Activated T-helper 1 cell treated with anti-CD3 and anti-CD28 coated beads, Interleukin-12 subunit alpha, Interleukin-12 subunit beta, Interleukin-2, Interleukin-4 antibody, amounts not matched to agents 30 ng/mL and 10 ng/mL and 1 ng/mL, durations not matched to agents 14 hours and 24 hours and 36 hours (primary cell): ENCODE measurements around the gene BCAS2. TPM values are rescaled to one million over a fixed set of nuclear protein-coding genes. Genes with fewer than 3 reads are reported as not detected.
A peak's percentile ranks its signal among the peaks of the same experiment; 100 is the strongest.

ENCODE experiments used
- DNase-seq: peaks from one replicate; pipeline ENCODE4 v3.0.0; 2021; ENCODE audit warnings: low spot score
- H3K27ac Mint-ChIP-seq: one replicate; pipeline ENCODE4 v1.8.0; 2021; ENCODE audit warnings: mild to moderate bottlenecking, mixed read lengths
- H3K27me3 Mint-ChIP-seq: one replicate; pipeline ENCODE4 v1.8.0; 2022; ENCODE audit warnings: mild to moderate bottlenecking, moderate library complexity, mixed read lengths; ENCODE audit not compliant: insufficient read depth
- H3K36me3 Mint-ChIP-seq: one replicate; pipeline ENCODE4 v1.8.0; 2021; ENCODE audit warnings: low read depth, mixed read lengths
- H3K4me1 Mint-ChIP-seq: one replicate; pipeline ENCODE4 v1.8.0; 2021; ENCODE audit warnings: low read depth, mixed read lengths
- H3K4me3 Mint-ChIP-seq: one replicate; pipeline ENCODE4 v1.8.0; 2021; ENCODE audit warnings: mild to moderate bottlenecking, moderate library complexity, mixed read lengths
- H3K9me3 Mint-ChIP-seq: one replicate; pipeline ENCODE4 v1.8.0; 2021; ENCODE audit warnings: mixed read lengths
- intact Hi-C: fragments of 100-400 bp; cut with micrococcal nuclease; formaldehyde crosslinking; loops from one replicate; pipeline ENCODE4 v1.15.1; 2024
- total RNA-seq: library from RNA; stranded (reverse); gene quantifications from 2 replicates; pipeline ENCODE4 v1.2.3, GENCODE V29; 2022

Gene BCAS2
- total RNA-seq: 61.9 and 63.0 TPM in 2 replicates

DNA sequence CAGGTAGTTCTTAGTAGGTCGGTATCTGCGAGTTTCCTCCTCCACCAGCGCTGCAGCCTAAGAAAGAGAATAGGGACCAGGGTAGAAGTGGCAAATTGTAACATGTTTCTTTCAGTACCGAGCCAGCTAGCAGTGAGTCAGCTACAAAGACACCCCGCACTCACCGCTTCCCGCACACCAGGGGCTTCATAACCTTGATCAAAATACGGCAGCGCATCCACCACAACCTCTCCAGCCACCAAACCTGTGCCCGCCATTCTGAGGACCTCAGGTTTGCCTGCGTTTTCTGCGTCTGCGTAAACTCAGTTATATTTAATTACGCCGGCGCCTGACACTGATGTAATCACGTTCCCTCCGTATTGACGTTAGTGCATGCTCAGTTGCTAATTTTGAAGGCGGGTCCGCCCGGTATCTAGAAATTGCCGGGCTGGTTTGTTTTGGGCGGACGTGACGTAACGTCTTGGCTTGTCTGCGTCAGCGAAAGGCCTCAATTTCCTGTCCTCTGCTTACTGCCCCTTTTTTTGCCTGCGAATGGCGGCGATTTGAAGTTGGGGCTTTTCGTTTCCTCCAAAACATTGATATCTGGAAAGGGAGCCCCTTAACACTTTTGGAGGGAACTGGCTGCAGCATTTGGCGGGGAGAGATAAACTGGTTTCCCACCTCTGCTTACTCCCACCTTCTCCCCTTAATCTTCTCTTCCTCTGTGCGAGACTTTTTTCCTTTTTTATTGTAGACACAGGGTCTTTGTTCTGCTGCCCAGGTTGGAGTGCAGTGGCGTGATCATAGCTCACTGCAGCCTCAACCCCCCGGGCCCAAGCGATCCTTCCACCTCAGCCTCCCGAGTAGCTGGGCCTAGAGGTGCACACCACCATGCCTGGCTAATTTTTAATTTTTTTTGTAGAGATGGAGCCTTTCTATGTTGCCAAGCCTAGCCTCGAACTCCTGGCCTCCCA lies at the start of gene BCAS2:
Gene BCAS2, minus strand, starts transcription at position 281 of the 953 bp plus-strand sequence. Its CDS starts 24 bp downstream, at position 257.
- H3K4me3 Mint-ChIP-seq: peak within 1 kb of the TSS; percentile 91
- peaks cover 10% of the 10 kb centered on the region for H3K36me3 Mint-ChIP-seq
- H3K27ac Mint-ChIP-seq: peak within 1 kb of the TSS; percentile 92
- intact Hi-C loops: loop anchor here (1.0 to 10.0 kb wide), 9 partner anchors 70 to 1507 kb away; partner anchors contain the start of genes CSDE1, DENND2C, LRIG2 and NRAS
- peaks cover 9% of the 10 kb centered on the region for H3K9me3 Mint-ChIP-seq
- H3K27me3 Mint-ChIP-seq: peaks cover 5% of the 10 kb centered on the region
- peaks cover 34% of the 10 kb centered on the region for H3K4me1 Mint-ChIP-seq
- peak; percentile 94 for DNase-seq

DNA sequence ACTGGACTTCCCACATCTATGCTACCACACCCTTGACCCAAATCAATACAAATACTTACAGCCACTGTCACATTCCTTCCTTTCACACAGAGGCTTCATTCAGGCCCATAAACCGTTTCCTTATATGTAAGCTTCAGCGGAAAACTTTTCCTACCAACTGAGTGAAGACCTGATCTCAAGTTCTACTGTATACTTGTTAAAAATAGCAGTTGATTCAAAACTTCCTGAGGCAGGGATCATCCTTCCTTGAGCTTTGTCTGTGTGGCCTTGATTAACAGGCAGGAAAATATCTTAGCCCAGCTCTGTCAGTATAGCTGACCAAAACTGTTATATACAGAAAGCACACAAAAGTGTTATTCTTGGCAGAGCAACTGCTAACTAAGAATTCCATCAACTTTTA lies 45.7 kb upstream of the BCAS2 start:
- no peak overlapping the region for H3K27ac Mint-ChIP-seq
- intact Hi-C loops: no loop called here
- no peaks in the 10 kb centered on the region for H3K9me3 Mint-ChIP-seq
- peaks cover 10% of the 10 kb centered on the region for H3K27me3 Mint-ChIP-seq
- H3K4me1 Mint-ChIP-seq: no peaks in the 10 kb centered on the region
- no peaks in the 10 kb centered on the region for H3K36me3 Mint-ChIP-seq
- H3K4me3 Mint-ChIP-seq: no peak overlapping the region
- no peak for DNase-seq

DNA sequence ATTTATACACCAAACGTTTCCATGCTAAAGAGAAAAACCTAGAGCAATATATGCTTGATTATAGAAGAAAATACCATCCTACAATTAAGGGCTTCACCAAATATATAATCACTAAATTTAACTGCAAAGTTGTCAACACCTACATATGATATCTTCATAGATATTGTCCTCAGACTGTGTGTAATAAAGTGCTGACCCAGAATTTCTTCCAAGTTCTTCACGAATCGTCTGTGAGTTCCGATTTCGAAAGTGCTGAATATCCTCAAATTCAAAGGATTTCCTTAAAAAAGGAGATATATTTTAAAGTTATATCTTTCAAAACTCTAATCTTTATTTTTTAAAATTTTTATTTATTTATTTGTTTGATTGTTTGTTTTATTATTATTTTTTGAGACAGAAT lies 41.9 kb upstream of the BCAS2 start:
- Mint-ChIP-seq H3K9me3 (no peaks in the 10 kb centered on the region), H3K4me3 (no peak overlapping the region), H3K36me3 (no peaks in the 10 kb centered on the region), H3K27ac (no peak overlapping the region), H3K27me3 (peaks cover 17% of the 10 kb centered on the region), H3K4me1 (no peaks in the 10 kb centered on the region)
- intact Hi-C loops: no loop called here
- no peak for DNase-seq

DNA sequence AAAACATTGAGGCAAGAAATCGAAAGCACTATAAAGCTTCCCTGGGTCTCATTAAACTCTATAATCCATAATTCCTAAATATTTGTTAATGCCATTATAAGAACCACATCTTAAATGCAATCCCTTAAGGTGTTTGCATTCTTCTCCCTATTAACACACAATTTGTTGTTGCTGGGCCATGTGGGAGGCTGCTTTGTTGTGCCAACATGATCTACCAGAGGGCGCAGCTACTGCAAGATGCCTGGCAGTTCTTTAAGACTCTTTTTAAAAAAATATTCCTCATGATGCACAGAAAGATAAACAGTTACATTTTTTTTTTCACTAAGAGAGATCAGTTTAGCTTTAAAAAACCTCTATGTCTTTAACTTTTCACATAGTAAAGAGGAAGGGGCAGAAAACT lies 39.0 kb upstream of the BCAS2 start:
- Mint-ChIP-seq H3K27ac (no peak overlapping the region), H3K9me3 (no peaks in the 10 kb centered on the region), H3K36me3 (no peaks in the 10 kb centered on the region), H3K27me3 (peaks cover 14% of the 10 kb centered on the region), H3K4me3 (no peak overlapping the region), H3K4me1 (no peaks in the 10 kb centered on the region)
- no peak for DNase-seq
- intact Hi-C loops: no loop called here

DNA sequence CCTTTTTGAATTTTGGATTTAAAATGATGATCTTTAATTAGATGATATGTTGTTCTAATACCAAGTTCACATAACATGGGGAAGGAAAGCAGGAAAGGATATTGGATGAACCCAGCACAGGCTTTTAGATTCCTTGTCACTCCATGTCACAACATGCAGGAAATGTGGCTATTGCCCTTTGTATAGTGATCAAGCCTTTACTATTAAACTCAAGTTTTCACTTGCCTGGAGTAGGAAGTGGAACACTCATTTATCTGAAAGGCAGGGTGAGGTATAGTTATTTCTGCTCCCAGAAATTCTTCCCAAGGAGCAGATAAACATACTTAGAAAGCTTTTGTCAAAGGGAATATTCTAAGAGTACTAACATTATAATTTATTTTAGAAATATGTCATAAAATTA lies 37.2 kb upstream of the BCAS2 start:
- Mint-ChIP-seq H3K27ac (no peak overlapping the region), H3K4me1 (no peaks in the 10 kb centered on the region), H3K36me3 (no peaks in the 10 kb centered on the region), H3K27me3 (peaks cover 15% of the 10 kb centered on the region), H3K4me3 (no peak overlapping the region), H3K9me3 (no peaks in the 10 kb centered on the region)
- intact Hi-C loops: no loop called here
- no peak for DNase-seq

DNA sequence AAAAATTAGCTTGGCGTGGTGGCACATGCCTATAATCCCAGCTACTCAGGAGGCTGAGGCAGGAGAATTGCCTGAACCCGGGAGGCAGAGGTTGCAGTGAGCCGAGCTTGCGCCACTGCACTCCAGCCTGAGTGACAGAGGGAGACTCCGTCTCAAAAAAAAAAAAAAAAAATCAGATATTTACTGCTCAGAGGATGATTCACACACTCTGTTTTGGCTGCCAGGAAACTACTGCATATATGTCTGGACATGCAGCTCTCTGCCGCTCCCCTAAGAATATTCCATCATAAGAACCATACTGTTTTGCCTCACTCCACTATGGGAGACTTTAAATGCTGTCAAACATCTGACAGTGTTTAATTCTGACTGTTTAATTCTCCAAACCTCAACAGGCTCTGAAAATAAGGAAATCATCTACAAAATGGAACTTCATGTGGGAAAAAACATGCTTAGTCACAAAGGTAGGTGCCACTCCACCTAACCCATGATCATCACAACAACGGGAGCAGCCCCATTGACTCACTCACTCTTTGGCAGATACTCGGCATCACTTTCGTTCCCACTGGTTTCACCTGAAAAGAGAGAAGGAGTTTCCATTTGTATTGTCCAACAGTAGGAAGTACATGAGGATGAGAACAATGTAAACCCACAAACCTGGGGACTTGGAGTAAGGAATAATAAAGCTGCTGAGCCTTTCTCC lies 29.3 kb upstream of the BCAS2 start:
- intact Hi-C loops: no loop called here
- H3K27ac Mint-ChIP-seq: no peak overlapping the region
- H3K4me1 Mint-ChIP-seq: no peaks in the 10 kb centered on the region
- peaks cover 4% of the 10 kb centered on the region for H3K27me3 Mint-ChIP-seq
- H3K9me3 Mint-ChIP-seq: no peaks in the 10 kb centered on the region
- DNase-seq: no peak
- no peaks in the 10 kb centered on the region for H3K36me3 Mint-ChIP-seq
- H3K4me3 Mint-ChIP-seq: no peak overlapping the region

DNA sequence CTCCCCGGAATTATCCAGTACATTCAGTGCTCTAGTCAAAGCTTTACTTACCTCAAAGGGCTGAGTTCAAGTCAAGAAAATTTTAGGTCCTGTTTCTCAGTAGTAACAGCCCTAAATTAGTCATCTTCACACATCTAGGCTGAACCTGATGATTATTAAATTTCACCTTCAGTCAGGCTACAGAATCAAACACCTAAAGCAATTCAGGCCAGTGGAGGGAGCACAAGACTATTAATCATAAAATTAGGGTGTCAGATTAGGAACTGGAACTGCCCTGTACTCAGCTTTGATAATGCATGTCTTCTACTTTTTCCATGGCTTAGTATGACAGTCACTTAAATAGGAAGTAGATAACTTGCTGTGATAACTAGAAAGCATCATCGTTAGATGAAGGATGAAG lies 28.4 kb upstream of the BCAS2 start:
- no peak for DNase-seq
- intact Hi-C loops: no loop called here
- no peaks in the 10 kb centered on the region for H3K4me1 Mint-ChIP-seq
- H3K27me3 Mint-ChIP-seq: peaks cover 4% of the 10 kb centered on the region
- no peak overlapping the region for H3K27ac Mint-ChIP-seq
- no peaks in the 10 kb centered on the region for H3K9me3 Mint-ChIP-seq
- no peak overlapping the region for H3K4me3 Mint-ChIP-seq
- H3K36me3 Mint-ChIP-seq: no peaks in the 10 kb centered on the region

DNA sequence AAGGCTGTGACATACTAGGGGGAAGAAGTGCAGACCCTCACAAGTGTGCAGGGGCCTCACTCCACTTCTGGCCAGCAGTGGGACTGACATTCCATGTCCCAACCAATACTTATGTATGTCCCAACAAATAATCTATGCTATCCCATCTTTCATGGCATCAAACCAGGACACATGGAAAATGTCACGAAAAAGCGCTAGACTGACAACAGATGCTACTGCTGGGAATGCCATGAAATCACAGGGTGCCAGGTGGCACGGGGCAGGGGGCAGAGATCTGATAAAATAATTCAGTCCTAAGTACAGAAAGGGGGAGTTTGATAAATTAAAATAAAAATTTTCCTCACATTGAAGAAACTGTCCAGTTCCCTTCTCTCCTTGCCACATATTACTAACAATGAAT lies 27.6 kb upstream of the BCAS2 start:
- no peak for DNase-seq
- no peaks in the 10 kb centered on the region for H3K4me1 Mint-ChIP-seq
- intact Hi-C loops: no loop called here
- H3K27ac Mint-ChIP-seq: no peak overlapping the region
- H3K9me3 Mint-ChIP-seq: no peaks in the 10 kb centered on the region
- no peak overlapping the region for H3K4me3 Mint-ChIP-seq
- H3K36me3 Mint-ChIP-seq: no peaks in the 10 kb centered on the region
- H3K27me3 Mint-ChIP-seq: peaks cover 5% of the 10 kb centered on the region

DNA sequence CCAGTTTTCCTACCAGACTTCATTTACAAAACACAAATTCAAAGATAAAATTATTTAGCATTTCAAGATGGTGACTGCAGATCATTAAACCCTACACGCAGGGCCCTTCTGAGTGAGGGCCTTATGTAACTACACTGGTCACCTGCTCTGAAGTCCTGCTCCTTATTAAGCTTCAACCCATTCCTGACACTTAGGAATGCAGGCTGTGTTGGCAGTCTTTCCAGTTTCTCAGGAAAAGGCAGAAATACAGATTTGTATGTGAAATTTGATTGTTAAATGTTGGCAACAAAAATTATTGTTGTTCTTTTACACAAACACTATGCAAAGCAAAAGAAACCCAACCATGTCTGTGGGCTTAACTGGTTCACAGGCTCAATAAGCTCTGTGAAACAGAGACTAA lies 25.8 kb upstream of the BCAS2 start:
- Mint-ChIP-seq H3K36me3 (no peaks in the 10 kb centered on the region), H3K27ac (no peak overlapping the region), H3K27me3 (peaks cover 1% of the 10 kb centered on the region), H3K9me3 (no peaks in the 10 kb centered on the region), H3K4me3 (no peak overlapping the region), H3K4me1 (no peaks in the 10 kb centered on the region)
- intact Hi-C loops: no loop called here
- DNase-seq: no peak

DNA sequence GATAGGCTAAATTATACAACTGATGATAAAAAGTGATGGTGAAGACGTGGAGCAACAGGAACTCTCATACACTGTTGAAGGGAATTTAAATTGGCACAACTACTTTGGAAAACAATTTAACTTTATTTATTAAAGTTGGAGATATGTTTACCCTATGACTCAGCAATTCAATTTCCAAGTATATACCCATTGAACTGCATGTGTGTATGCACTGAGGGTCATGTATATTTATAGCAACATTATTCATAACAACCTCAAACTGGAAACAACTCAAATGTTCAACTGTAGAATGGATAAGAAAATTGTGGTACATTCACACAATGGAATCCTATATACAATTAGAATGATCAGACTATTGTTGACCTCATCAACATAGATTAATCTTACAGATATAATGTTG lies 16.5 kb upstream of the BCAS2 start:
- H3K27me3 Mint-ChIP-seq: peaks cover 9% of the 10 kb centered on the region
- no peak overlapping the region for H3K4me3 Mint-ChIP-seq
- no peak overlapping the region for H3K27ac Mint-ChIP-seq

DNA sequence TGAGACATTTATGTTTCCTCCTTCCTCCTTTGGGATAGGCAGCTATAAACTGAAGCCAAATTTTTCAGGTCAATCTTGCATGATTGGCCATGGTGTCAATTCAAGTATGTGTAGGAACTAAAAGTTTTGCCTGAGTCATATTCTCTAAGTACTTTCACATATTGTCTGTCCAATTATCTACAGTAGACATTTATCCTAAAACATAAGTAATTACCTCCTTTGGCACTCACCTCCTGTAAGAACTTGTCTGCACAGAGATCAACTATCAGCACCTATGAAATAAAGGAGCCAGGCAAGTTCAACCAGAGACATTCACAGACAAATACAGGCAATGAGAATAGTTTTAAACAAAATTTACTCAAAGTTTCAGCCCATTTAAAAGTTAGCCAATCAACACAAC lies 14.2 kb upstream of the BCAS2 start:
- Mint-ChIP-seq H3K4me1 (no peaks in the 10 kb centered on the region), H3K4me3 (no peak overlapping the region), H3K9me3 (no peaks in the 10 kb centered on the region), H3K27ac (no peak overlapping the region), H3K27me3 (peaks cover 7% of the 10 kb centered on the region), H3K36me3 (no peaks in the 10 kb centered on the region)
- intact Hi-C loops: no loop called here
- no peak for DNase-seq

More for the DNA sequence above, 16.5 kb upstream of the BCAS2 start:
- no peak for DNase-seq
- H3K36me3 Mint-ChIP-seq: no peaks in the 10 kb centered on the region
- no peaks in the 10 kb centered on the region for H3K9me3 Mint-ChIP-seq
- no peaks in the 10 kb centered on the region for H3K4me1 Mint-ChIP-seq
- intact Hi-C loops: no loop called here

DNA sequence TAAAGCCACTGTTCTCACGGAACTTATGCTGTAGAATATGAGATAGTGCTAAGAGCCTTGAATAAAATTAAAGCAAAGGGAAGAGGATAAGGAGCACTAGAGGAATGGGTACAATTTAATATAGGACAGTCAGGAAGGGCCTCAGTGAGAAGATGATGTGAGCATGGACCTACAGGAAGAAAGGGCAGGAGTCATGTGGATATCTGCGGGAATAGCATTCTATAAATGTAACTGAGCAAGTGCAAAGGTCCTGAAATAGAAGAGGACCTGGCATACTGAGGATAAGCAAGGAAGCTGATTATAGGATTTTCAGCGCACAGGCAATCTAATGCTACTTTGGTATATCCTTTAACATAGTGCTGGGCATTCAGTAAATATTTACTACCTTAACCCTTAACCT lies 12.6 kb upstream of the BCAS2 start:
- H3K27me3 Mint-ChIP-seq: peaks cover 10% of the 10 kb centered on the region
- no peaks in the 10 kb centered on the region for H3K9me3 Mint-ChIP-seq
- intact Hi-C loops: no loop called here
- no peak overlapping the region for H3K4me3 Mint-ChIP-seq
- H3K36me3 Mint-ChIP-seq: no peaks in the 10 kb centered on the region
- no peak overlapping the region for H3K27ac Mint-ChIP-seq
- no peak for DNase-seq
- no peaks in the 10 kb centered on the region for H3K4me1 Mint-ChIP-seq

DNA sequence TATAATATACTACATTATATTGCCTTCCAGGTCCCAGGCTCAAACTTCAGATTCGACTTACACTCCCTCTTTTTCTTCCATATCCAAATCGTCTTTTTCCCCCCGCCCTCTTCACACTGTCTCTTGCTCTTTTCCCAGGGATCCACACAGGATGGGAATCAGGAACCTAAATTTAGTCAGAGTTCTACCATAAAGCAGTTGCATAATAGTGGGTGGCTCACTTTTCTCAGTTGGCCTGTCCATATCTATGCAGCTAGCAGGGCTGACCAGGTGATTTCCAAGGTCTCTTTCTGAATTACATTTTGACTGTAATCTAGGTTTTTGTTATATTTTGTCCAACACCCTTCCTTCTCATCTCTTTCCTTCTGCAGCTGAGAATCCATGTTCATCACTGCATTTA lies 7.7 kb upstream of the BCAS2 start:
- intact Hi-C loops: loop anchor here (10.0 kb wide), 2 partner anchors 654 to 1514 kb away; partner anchors contain the start of gene LRIG2
- Mint-ChIP-seq H3K27ac (no peak overlapping the region), H3K36me3 (no peaks in the 10 kb centered on the region), H3K9me3 (no peaks in the 10 kb centered on the region), H3K4me1 (no peaks in the 10 kb centered on the region), H3K4me3 (no peak overlapping the region), H3K27me3 (peaks cover 19% of the 10 kb centered on the region)
- DNase-seq: no peak
